ENCODE measurements around the gene FCHSD1.

GRCh38 chr5:141615991-141616720 is 35.1 kb downstream of the FCHSD1 start:
- no peak for TF ChIP-seq CTCF (IDR thresholded peaks at IDR 0.05)
- TF ChIP-seq EZH2 (IDR thresholded peaks at IDR 0.05) = no peak
